Naive thymus-derived CD4-positive, alpha-beta T cell (primary cell): ENCODE results near the gene E2F7. TPM values are rescaled to one million over a fixed set of nuclear protein-coding genes. Genes with fewer than 3 reads are reported as not detected.

ENCODE experiments used
- ATAC-seq: fragments of 150-1000 bp; cut with Tn5 transposase; 2 replicates; pipeline ENCODE4 v1.10.0; 2021; ENCODE audit warnings: mild to moderate bottlenecking, moderate library complexity
- CTCF ChIA-PET: fragments of 350-600 bp; sonication (Branson Sonifier 250); formaldehyde crosslinking; loops from one replicate; lab custom pipeline; 2021; ENCODE audit warnings: antibody characterized with exemption; lab: Charles Lee
- POLR2A ChIA-PET: fragments of 350-600 bp; sonication (Branson Sonifier 250); formaldehyde crosslinking; loops from one replicate; lab custom pipeline; 2021; ENCODE audit warnings: antibody characterized with exemption, inconsistent platforms; lab: Charles Lee
- DNase-seq, 9 donors: peaks; one replicate each; pipeline versions ENCODE4 v3.0.0 to v3.0.0-alpha.2; 2020 to 2022; ENCODE audit warnings: mixed read lengths in 1 of 9
- H3K27ac ChIP-seq: one replicate; pipeline ENCODE4 v1.7.0; 2013; ENCODE audit warnings: mild to moderate bottlenecking, low read depth, low read length, moderate library complexity
- H3K27me3 ChIP-seq, 2 donors: one replicate each; pipeline ENCODE4 v1.7.0; 2013; ENCODE audit warnings: low read length in 2 of 2, mild to moderate bottlenecking in 2 of 2, moderate library complexity in 2 of 2; ENCODE audit not compliant: control insufficient read depth in 2 of 2, insufficient read depth in 2 of 2
- H3K36me3 ChIP-seq, 3 experiments: 1 replicate in 2 of 3; 2 replicates in 1 of 3; pipeline ENCODE4 v1.7.0; 2013; ENCODE audit warnings: low read length in 3 of 3, mild to moderate bottlenecking in 3 of 3, moderate library complexity in 1 of 3; ENCODE audit not compliant: insufficient read depth in 3 of 3, control insufficient read depth in 2 of 3
- H3K4me1 ChIP-seq, 2 donors: one replicate each; pipeline ENCODE4 v1.7.0; 2013; ENCODE audit warnings: low read length in 2 of 2, mild to moderate bottlenecking in 2 of 2, moderate library complexity in 1 of 2; ENCODE audit not compliant: control insufficient read depth in 2 of 2, insufficient read depth in 2 of 2
- H3K4me3 ChIP-seq: 2 replicates; pipeline ENCODE4 v1.7.0; 2013; ENCODE audit warnings: mild to moderate bottlenecking, low read length
- H3K9me3 ChIP-seq, 3 experiments: 1 replicate in 2 of 3; 2 replicates in 1 of 3; pipeline ENCODE4 v1.7.0; 2013; ENCODE audit warnings: low read length in 3 of 3; ENCODE audit not compliant: control insufficient read depth in 2 of 3
- H3K27ac Mint-ChIP-seq, 9 donors: one replicate each; pipeline ENCODE4 v1.8.0; 2020 to 2022; ENCODE audit warnings: mixed read lengths in 9 of 9, mild to moderate bottlenecking in 8 of 9, moderate library complexity in 5 of 9, inconsistent platforms in 2 of 9
- H3K27me3 Mint-ChIP-seq, 5 donors: one replicate each; pipeline ENCODE4 v1.8.0; 2021 to 2022; ENCODE audit warnings: mixed read lengths in 5 of 5, mild to moderate bottlenecking in 1 of 5
- H3K36me3 Mint-ChIP-seq, 5 donors: one replicate each; pipeline ENCODE4 v1.8.0; 2020 to 2022; ENCODE audit warnings: mixed read lengths in 5 of 5, mild to moderate bottlenecking in 3 of 5, inconsistent platforms in 1 of 5
- H3K4me1 Mint-ChIP-seq, 7 donors: one replicate each; pipeline ENCODE4 v1.8.0; 2020 to 2022; ENCODE audit warnings: mixed read lengths in 7 of 7, mild to moderate bottlenecking in 3 of 7, inconsistent platforms in 1 of 7
- H3K4me3 Mint-ChIP-seq, 10 donors: one replicate each; pipeline ENCODE4 v1.8.0; 2020 to 2022; ENCODE audit warnings: mild to moderate bottlenecking in 10 of 10, mixed read lengths in 10 of 10, moderate library complexity in 6 of 10, inconsistent platforms in 2 of 10
- H3K9me3 Mint-ChIP-seq, 11 donors: one replicate each; pipeline ENCODE4 v1.8.0; 2020 to 2022; ENCODE audit warnings: mixed read lengths in 11 of 11, mild to moderate bottlenecking in 4 of 11, inconsistent platforms in 1 of 11, moderate library complexity in 1 of 11
- intact Hi-C, 2 donors: fragments of 100-400 bp; cut with micrococcal nuclease; formaldehyde crosslinking; loops; one replicate each; pipeline ENCODE4 v1.15.1; 2023
- polyA plus RNA-seq, 2 donors: library from polyadenylated mRNA; unstranded; fragments of 300-500 nt; fragmentation: Illumina TruSeq; gene quantifications; one replicate each; pipeline ENCODE4 v1.2.3, GENCODE V29; 2021
- total RNA-seq, 6 experiments: library from RNA in 5 of 6; stranded (reverse) in 5 of 6; gene quantifications; 1 replicate in 5 of 6; 2 replicates in 1 of 6; pipeline ENCODE4 v1.2.3 and lab custom pipeline; 2021 to 2026

Gene E2F7
- total and polyA plus RNA-seq, 7 experiments from 2014 or later, result 0.22 to 17.6 TPM; not detected in 5

DNA sequence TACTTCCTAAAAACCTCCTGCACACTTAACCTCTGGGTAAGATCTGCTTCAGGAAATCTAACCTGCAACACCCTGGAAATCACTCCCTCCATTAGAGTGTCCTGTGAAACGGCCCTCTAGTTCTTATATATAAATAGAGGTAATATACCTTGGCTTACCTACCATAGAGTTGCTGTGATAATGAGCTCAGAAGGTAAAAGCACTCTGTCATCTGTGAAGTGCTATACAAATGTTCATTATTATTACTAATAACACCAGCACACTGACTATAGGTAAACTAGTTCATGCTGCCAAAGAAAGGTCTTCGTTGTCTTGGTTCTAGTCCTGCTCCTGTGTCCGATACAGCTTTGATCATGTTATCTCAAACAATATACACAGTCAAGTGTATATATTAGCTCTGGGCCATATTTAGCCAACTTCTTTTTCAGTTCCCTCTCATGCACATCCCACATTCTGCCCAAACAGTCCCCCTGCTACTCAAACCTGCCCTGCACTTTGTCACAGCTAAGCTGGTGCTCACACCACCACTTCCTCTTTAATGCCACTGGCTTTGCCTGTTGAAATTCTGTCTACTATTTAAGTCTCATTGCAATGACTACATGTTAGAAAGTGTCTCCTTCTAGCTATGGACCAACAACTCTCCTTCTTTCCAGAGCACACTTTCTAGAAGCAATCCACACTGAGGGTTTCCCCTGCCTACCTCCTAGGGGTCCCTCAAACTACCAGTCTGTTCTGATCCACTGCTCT is 5.1 kb downstream of the E2F7 start:
- Histone ChIP-seq H3K36me3 (no peaks in the 10 kb centered on the region), H3K9me3 (no peaks in the 10 kb centered on the region), H3K27me3 (no peaks in the 10 kb centered on the region), H3K4me1 (peaks cover 0 to 7% of the 10 kb centered on the region in 2 donors), H3K4me3 (no peak overlapping the region), H3K27ac (no peak overlapping the region)
- peaks cover 0 to 37% (median 0%) of the 10 kb centered on the region in 5 donors for H3K36me3 Mint-ChIP-seq
- intact Hi-C loops, result loop anchor here in 1 of 2 donors (10.0 kb wide), 3 partner anchors 264 to 1546 kb away; partner anchors contain the start of genes KRR1 and NAP1L1
- ATAC-seq, result peak; percentile 37
- H3K9me3 Mint-ChIP-seq, result no peaks in the 10 kb centered on the region
- peaks cover 0 to 41% (median 30%) of the 10 kb centered on the region in 5 donors for H3K27me3 Mint-ChIP-seq
- H3K4me1 Mint-ChIP-seq, result peaks cover 5 to 50% (median 6%) of the 10 kb centered on the region in 7 donors
- CTCF ChIA-PET, result interaction anchor here (0.7 kb wide), 1 partner anchor 11 kb away, joined by 3 read pairs; no protein-coding TSS in a partner anchor
- POLR2A ChIA-PET, result no interaction called here
- no peak overlapping the region for H3K4me3 Mint-ChIP-seq
- DNase-seq, result no peak
- no peak overlapping the region for H3K27ac Mint-ChIP-seq

DNA sequence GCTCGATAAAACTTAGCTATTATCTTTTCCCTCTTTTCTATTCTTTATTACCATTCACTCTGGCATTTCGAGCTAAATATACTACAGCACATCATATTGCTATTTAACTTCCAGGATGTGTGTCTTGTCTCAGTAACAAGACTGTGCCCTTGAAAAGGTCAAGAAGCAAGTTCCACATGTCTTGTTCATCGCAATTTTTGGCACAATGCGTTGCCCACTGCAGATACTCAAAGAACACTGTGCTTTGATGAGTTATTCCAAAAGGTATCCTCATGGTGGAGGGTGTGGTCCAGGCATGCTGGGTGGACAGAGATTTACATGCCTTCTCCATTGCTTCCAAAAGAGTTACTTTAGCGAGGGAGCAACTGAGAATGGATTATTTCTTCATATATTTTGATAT is 6.6 kb downstream of the E2F7 start:
- Mint-ChIP-seq H3K27me3 (peaks cover 0 to 39% (median 22%) of the 10 kb centered on the region in 5 donors), H3K4me3 (no peak overlapping the region), H3K4me1 (peaks cover 0 to 44% (median 0%) of the 10 kb centered on the region in 7 donors), H3K36me3 (peaks cover 0 to 41% (median 0%) of the 10 kb centered on the region in 5 donors), H3K9me3 (no peaks in the 10 kb centered on the region), H3K27ac (no peak overlapping the region)
- DNase-seq (no peak), ATAC-seq (no peak)
- H3K36me3 ChIP-seq, result no peaks in the 10 kb centered on the region
- H3K4me1 ChIP-seq, result no peaks in the 10 kb centered on the region
- no peaks in the 10 kb centered on the region for H3K9me3 ChIP-seq
- no peak overlapping the region for H3K27ac ChIP-seq
- CTCF ChIA-PET, result interaction anchor here (1.5 kb wide), 1 partner anchor 9 kb away, joined by 4 read pairs; no protein-coding TSS in a partner anchor
- POLR2A ChIA-PET, result no interaction called here
- H3K4me3 ChIP-seq, result no peak overlapping the region
- H3K27me3 ChIP-seq, result no peaks in the 10 kb centered on the region
- intact Hi-C loops, result no loop called here

GRCh38 chr12:77054851-77055250 is 10.5 kb downstream of the E2F7 start:
- ChIA-PET POLR2A (no interaction called here), CTCF (interaction anchor here (0.6 to 0.7 kb wide), 2 partner anchors 38 to 66 kb away, joined by 3 to 6 read pairs; no protein-coding TSS in a partner anchor)
- ATAC-seq (no peak), DNase-seq (no peak)
- Mint-ChIP-seq H3K27me3 (peaks cover 0 to 1% (median 0%) of the 10 kb centered on the region in 5 donors), H3K36me3 (peaks cover 0 to 31% (median 0%) of the 10 kb centered on the region in 5 donors), H3K9me3 (no peaks in the 10 kb centered on the region), H3K4me1 (peaks cover 0 to 18% (median 0%) of the 10 kb centered on the region in 7 donors), H3K27ac (peak overlapping the region in 1 of 9 donors; percentile 5), H3K4me3 (no peak overlapping the region)
- intact Hi-C loops, result loop anchor here in 1 of 2 donors (5.0 kb wide), 1 partner anchor 632 kb away; no protein-coding TSS in a partner anchor
- Histone ChIP-seq H3K4me1 (no peaks in the 10 kb centered on the region), H3K4me3 (no peak overlapping the region), H3K9me3 (no peaks in the 10 kb centered on the region), H3K27me3 (no peaks in the 10 kb centered on the region), H3K36me3 (no peaks in the 10 kb centered on the region), H3K27ac (no peak overlapping the region)

- peaks cover 0 to 30% (median 0%) of the 10 kb centered on the region in 5 donors for H3K36me3 Mint-ChIP-seq
- no peak for ATAC-seq
- Histone ChIP-seq H3K27ac (no peak overlapping the region), H3K4me3 (no peak overlapping the region), H3K4me1 (no peaks in the 10 kb centered on the region), H3K9me3 (no peaks in the 10 kb centered on the region), H3K36me3 (no peaks in the 10 kb centered on the region), H3K27me3 (no peaks in the 10 kb centered on the region)
- H3K27ac Mint-ChIP-seq, result no peak overlapping the region
- H3K27me3 Mint-ChIP-seq, result no peaks in the 10 kb centered on the region
- intact Hi-C loops, result loop anchor here in 1 of 2 donors (5.0 kb wide), 1 partner anchor 634 kb away; no protein-coding TSS in a partner anchor
- no peak overlapping the region for H3K4me3 Mint-ChIP-seq
- H3K9me3 Mint-ChIP-seq, result no peaks in the 10 kb centered on the region
- CTCF ChIA-PET, result no interaction called here
- POLR2A ChIA-PET, result no interaction called here
- peaks cover 0 to 12% (median 0%) of the 10 kb centered on the region in 7 donors for H3K4me1 Mint-ChIP-seq
- no peak for DNase-seq
These were observed 12.1 kb downstream of the E2F7 start for GRCh38 chr12:77053259-77053658.

GRCh38 chr12:77049767-77050353 is 15.5 kb downstream of the E2F7 start:
- Mint-ChIP-seq H3K4me1 (peaks cover 0 to 7% (median 0%) of the 10 kb centered on the region in 7 donors), H3K9me3 (no peaks in the 10 kb centered on the region), H3K27me3 (no peaks in the 10 kb centered on the region), H3K36me3 (peaks cover 0 to 23% (median 0%) of the 10 kb centered on the region in 5 donors), H3K4me3 (no peak overlapping the region), H3K27ac (no peak overlapping the region)
- H3K4me3 ChIP-seq, result no peak overlapping the region
- H3K4me1 ChIP-seq, result no peaks in the 10 kb centered on the region
- ATAC-seq (peak; percentile 87), DNase-seq (peak in 7 of 9 donors; percentile 4 to 54 (median 33))
- H3K27ac ChIP-seq, result no peak overlapping the region
- intact Hi-C loops, result loop anchor here in 1 of 2 donors (1.0 to 5.0 kb wide), 2 partner anchors 15 to 637 kb away; partner anchors contain the start of gene E2F7
- POLR2A ChIA-PET, result interaction anchor here (0.6 kb wide), 1 partner anchor 1110 kb away, joined by 3 read pairs; no protein-coding TSS in a partner anchor
- H3K9me3 ChIP-seq, result no peaks in the 10 kb centered on the region
- no peaks in the 10 kb centered on the region for H3K36me3 ChIP-seq
- CTCF ChIA-PET, result interaction anchor here (0.7 to 1.1 kb wide), 4 partner anchors 9 to 39 kb away, joined by 3 to 4 read pairs (median 3); no protein-coding TSS in a partner anchor
- H3K27me3 ChIP-seq, result no peaks in the 10 kb centered on the region

DNA sequence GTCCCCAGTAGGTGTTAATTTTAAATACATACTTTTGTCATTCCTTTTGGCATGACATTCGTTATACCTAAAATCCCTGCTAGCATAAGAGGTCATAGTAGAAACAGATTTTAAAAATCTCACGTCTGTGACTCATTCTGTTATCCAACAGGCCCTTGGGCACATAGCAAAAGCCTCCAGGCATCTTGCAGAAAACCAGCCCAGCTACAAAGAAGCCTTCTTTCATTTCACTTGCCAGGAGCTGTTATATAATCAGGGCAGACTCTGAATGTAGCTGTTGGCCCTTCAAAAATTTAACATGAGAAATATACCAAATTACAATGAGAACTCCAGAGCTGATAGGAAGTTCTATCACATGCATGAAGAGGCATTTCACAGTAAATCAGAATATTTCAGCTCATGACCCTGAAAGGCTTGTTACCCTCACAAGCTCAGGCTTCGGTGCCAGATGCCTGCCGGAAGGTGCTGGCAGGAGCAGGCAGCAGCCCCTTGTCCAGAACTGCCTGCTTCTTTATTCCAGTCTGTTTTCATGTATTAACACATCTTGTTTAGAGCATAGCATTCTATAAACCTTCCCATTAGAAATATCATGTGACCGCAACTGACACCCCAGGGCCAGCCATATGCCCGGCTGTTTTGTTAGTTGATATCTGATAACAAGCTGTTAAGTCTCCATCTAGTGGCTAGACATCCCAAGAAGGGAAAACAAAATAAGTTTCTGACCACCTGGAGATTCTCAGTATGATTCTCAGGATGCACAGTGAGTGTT is 17.8 kb downstream of the E2F7 start:
- Mint-ChIP-seq H3K4me3 (no peak overlapping the region), H3K4me1 (peaks cover 0 to 4% (median 0%) of the 10 kb centered on the region in 7 donors), H3K9me3 (no peaks in the 10 kb centered on the region), H3K36me3 (peaks cover 0 to 16% (median 0%) of the 10 kb centered on the region in 5 donors), H3K27ac (no peak overlapping the region), H3K27me3 (no peaks in the 10 kb centered on the region)
- Histone ChIP-seq H3K4me3 (no peak overlapping the region), H3K27ac (no peak overlapping the region), H3K27me3 (no peaks in the 10 kb centered on the region), H3K9me3 (no peaks in the 10 kb centered on the region), H3K36me3 (no peaks in the 10 kb centered on the region), H3K4me1 (no peaks in the 10 kb centered on the region)
- ATAC-seq (no peak), DNase-seq (no peak)
- ChIA-PET POLR2A (no interaction called here), CTCF (no interaction called here)
- intact Hi-C loops, result no loop called here
